ENCODE results near the gene RNMT. TPM values are rescaled to one million over a fixed set of nuclear protein-coding genes. Genes with fewer than 3 reads are reported as not detected.

Gene RNMT
- total RNA-seq, 1 donor from 2014 or later, result 29.6 TPM

DNA sequence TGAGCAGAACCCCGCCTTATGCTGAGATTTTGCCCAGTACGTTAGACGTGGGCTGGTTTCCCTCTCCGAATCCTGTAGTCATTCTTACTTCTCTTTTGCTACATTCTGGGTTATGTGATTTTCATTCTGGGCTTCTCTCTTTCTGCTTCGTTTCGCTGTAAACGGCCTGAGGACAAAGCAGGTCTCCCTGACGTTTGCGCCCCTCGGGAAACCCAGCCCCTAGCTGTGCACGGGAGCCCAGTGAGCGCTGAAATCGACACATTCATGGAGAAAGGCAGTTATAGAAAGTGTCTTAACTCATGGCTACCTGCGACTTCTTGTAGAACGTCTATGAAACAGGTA, 74.8 kb downstream of the RNMT start:
- Mint-ChIP-seq H3K27me3 (ENCODE audit: low read depth) (peaks cover 44% of the 10 kb centered on the region), H3K9me3 (ENCODE audit: low read depth) (peaks cover 4% of the 10 kb centered on the region), H3K36me3 (ENCODE audit: low read depth) (no peaks in the 10 kb centered on the region), H3K27ac (ENCODE audit: unreplicated experiment) (no peak overlapping the region), H3K4me3 (ENCODE audit: unreplicated experiment) (peak overlapping the region; percentile 72), H3K4me1 (ENCODE audit: low read depth) (peaks cover 23% of the 10 kb centered on the region)
- no peak for DNase-seq (ENCODE audit: low spot score)
- TF ChIP-seq, protein P1, sequence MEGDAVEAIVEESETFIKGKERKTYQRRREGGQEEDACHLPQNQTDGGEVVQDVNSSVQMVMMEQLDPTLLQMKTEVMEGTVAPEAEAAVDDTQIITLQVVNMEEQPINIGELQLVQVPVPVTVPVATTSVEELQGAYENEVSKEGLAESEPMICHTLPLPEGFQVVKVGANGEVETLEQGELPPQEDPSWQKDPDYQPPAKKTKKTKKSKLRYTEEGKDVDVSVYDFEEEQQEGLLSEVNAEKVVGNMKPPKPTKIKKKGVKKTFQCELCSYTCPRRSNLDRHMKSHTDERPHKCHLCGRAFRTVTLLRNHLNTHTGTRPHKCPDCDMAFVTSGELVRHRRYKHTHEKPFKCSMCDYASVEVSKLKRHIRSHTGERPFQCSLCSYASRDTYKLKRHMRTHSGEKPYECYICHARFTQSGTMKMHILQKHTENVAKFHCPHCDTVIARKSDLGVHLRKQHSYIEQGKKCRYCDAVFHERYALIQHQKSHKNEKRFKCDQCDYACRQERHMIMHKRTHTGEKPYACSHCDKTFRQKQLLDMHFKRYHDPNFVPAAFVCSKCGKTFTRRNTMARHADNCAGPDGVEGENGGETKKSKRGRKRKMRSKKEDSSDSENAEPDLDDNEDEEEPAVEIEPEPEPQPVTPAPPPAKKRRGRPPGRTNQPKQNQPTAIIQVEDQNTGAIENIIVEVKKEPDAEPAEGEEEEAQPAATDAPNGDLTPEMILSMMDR (IDR thresholded peaks at IDR 0.05), result peak; percentile 35

DNA sequence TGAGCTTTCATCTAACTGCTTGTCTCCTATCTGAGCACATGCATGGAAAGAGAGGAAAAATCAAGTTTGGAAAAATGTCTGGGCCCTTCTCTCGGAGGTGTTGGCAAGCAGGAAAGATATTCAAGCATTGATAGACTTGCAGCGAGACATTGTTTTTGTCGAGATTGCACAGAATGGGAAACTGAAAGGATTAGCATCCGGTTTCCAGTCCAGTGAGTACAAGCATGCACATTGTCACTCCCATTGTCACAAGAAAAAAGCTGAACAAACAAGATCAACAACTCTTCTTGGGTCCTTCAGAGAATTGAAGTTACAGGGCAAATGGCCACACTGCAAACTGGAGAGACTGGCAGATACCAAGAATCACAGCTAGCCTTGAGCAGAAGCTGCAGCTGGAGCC, 77.8 kb downstream of the RNMT start:
- peaks cover 8% of the 10 kb centered on the region for H3K4me1 Mint-ChIP-seq (ENCODE audit: low read depth)
- no peak overlapping the region for H3K27ac Mint-ChIP-seq (ENCODE audit: unreplicated experiment)
- H3K4me3 Mint-ChIP-seq (ENCODE audit: unreplicated experiment), result no peak overlapping the region
- no peaks in the 10 kb centered on the region for H3K36me3 Mint-ChIP-seq (ENCODE audit: low read depth)
- H3K27me3 Mint-ChIP-seq (ENCODE audit: low read depth), result peaks cover 52% of the 10 kb centered on the region
- no peak for DNase-seq (ENCODE audit: low spot score)
- H3K9me3 Mint-ChIP-seq (ENCODE audit: low read depth), result peaks cover 4% of the 10 kb centered on the region
- TF ChIP-seq, protein P1 (IDR thresholded peaks at IDR 0.05), result no peak

DNA sequence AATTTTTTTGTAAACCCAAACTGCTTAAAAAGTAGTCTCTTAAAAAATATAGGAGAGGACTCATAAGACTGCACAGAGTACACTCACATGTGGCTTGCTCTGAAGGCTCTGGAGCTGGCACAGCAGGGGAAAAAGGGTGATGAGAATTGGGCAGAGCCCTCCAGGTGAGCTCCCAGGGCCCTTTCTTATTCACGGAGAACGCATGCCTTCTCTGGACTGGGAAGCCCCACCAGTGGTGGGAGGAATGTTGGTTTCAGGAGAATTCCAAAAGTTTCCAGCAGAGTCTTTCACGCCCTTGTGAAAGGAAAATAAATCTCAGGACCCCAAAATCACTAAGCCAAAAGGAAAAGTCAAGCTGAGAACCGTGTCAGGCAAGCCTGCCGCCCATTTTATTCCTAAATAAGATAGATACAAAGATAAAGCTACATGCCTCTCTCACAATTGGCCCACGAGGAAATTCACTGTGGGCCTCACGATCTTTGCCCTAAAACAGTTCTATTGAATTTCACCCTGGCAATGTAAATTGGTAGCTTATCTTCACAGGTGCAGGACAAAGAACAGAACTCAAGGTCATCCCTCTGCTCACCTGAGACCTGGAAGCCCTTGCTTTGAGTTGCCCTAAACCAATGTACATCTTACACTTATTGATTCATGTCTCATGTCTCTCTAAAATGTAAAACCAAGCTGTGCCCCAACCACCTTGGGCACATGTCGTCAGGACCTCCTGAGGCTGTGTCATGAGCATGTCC, 82.0 kb downstream of the RNMT start:
- H3K4me3 Mint-ChIP-seq (ENCODE audit: unreplicated experiment), result no peak overlapping the region
- H3K27me3 Mint-ChIP-seq (ENCODE audit: low read depth), result peaks cover 46% of the 10 kb centered on the region
- no peak for DNase-seq (ENCODE audit: low spot score)
- H3K9me3 Mint-ChIP-seq (ENCODE audit: low read depth), result peaks cover 4% of the 10 kb centered on the region
- H3K27ac Mint-ChIP-seq (ENCODE audit: unreplicated experiment), result no peak overlapping the region
- no peaks in the 10 kb centered on the region for H3K36me3 Mint-ChIP-seq (ENCODE audit: low read depth)
- TF ChIP-seq, protein P1 (IDR thresholded peaks at IDR 0.05), result no peak
- peaks cover 2% of the 10 kb centered on the region for H3K4me1 Mint-ChIP-seq (ENCODE audit: low read depth)

- no peaks in the 10 kb centered on the region for H3K36me3 Mint-ChIP-seq (ENCODE audit: low read depth)
- TF ChIP-seq, protein P1 (IDR thresholded peaks at IDR 0.05), result no peak
- DNase-seq (ENCODE audit: low spot score), result no peak
- H3K4me1 Mint-ChIP-seq (ENCODE audit: low read depth), result peaks cover 3% of the 10 kb centered on the region
- H3K9me3 Mint-ChIP-seq (ENCODE audit: low read depth), result peaks cover 4% of the 10 kb centered on the region
- no peak overlapping the region for H3K27ac Mint-ChIP-seq (ENCODE audit: unreplicated experiment)
- peaks cover 44% of the 10 kb centered on the region for H3K27me3 Mint-ChIP-seq (ENCODE audit: low read depth)
- H3K4me3 Mint-ChIP-seq (ENCODE audit: unreplicated experiment), result no peak overlapping the region
Measured at GRCh38 chr18:13809043-13809430, 82.6 kb downstream of the RNMT start.

DNA sequence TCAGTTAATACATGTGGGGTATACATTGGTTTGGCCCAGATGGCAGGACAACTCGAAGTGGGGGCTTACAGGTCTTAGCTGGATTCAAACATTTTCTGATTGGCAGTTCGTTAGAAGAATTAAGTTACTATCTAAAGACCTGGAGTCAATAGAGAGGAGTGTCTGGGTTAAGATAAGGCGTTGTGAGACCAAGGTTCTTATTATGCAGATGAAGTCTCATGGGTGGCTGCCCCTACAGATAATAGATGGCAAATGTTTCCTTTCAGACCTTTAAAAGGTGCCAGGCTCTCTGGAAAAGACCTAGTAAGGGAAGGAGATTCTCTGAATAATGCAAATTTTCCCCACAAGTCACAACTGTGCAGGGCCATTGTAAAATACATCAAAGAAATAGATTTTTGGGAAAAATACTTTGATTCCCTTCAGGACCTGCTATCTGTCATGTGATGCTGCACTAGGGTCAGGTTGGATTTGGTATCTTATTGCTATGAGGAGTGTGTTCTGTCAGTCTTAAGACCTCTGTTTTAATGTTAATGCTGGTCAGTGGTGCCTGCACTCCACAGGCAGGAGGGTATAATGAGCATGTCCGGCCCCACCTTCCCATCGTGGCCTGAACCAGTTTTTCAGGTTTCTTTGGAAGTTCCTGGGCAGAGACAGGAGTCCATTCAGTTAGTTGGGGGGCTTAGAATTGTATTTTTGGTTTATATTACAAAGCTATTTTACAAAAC, 83.2 kb downstream of the RNMT start:
- TF ChIP-seq, protein P1 (IDR thresholded peaks at IDR 0.05), result no peak
- Mint-ChIP-seq H3K9me3 (ENCODE audit: low read depth) (peaks cover 2% of the 10 kb centered on the region), H3K4me1 (ENCODE audit: low read depth) (peaks cover 3% of the 10 kb centered on the region)

More for the DNA sequence above, 83.2 kb downstream of the RNMT start:
- H3K27me3 Mint-ChIP-seq (ENCODE audit: low read depth), result peaks cover 37% of the 10 kb centered on the region
- H3K4me3 Mint-ChIP-seq (ENCODE audit: unreplicated experiment), result no peak overlapping the region
- H3K36me3 Mint-ChIP-seq (ENCODE audit: low read depth), result no peaks in the 10 kb centered on the region
- no peak overlapping the region for H3K27ac Mint-ChIP-seq (ENCODE audit: unreplicated experiment)
- DNase-seq (ENCODE audit: low spot score), result no peak
